ENCODE data around the gene PTPRD.
"Not testable (repeated sequence)": the region's sequence is repeated elsewhere in the genome, so short reads cannot be mapped to it uniquely, and the experiment has no call there.

PTPRD gene

GRCh38 chr9:9489183-9489582 is 1123.6 kb downstream of the PTPRD start:
- FAIRE-seq (no peak), DNase-seq (ENCODE audit: insufficient read length, low spot score) (no peak)
- no peak for TF ChIP-seq CTCF (IDR thresholded peaks at IDR 0.05; ENCODE audit: insufficient read depth, missing control alignments)

- no peak for TF ChIP-seq CTCF (IDR thresholded peaks at IDR 0.05; ENCODE audit: insufficient read depth, missing control alignments)
- DNase-seq (ENCODE audit: insufficient read length, low spot score) (no peak), FAIRE-seq (no peak)
Observed at GRCh38 chr9:9483175-9483574, 1129.6 kb downstream of the PTPRD start.

- TF ChIP-seq CTCF (IDR thresholded peaks at IDR 0.05; ENCODE audit: insufficient read depth, missing control alignments), result no peak
- DNase-seq (ENCODE audit: insufficient read length, low spot score), result no peak
- no peak for FAIRE-seq
Observed at GRCh38 chr9:9478741-9479140, 1134.1 kb downstream of the PTPRD start.

GRCh38 chr9:9469271-9469670 is 1143.5 kb downstream of the PTPRD start:
- TF ChIP-seq CTCF (IDR thresholded peaks at IDR 0.05; ENCODE audit: insufficient read depth, missing control alignments), result no peak
- no peak for FAIRE-seq
- no peak for DNase-seq (ENCODE audit: insufficient read length, low spot score)

- not testable (repeated sequence) for DNase-seq (ENCODE audit: insufficient read length, low spot score); FAIRE-seq
Observed at GRCh38 chr9:9441874-9442273, 1170.9 kb downstream of the PTPRD start.

- FAIRE-seq, result no peak
Observed at GRCh38 chr9:9437641-9438040, 1175.2 kb downstream of the PTPRD start.

GRCh38 chr9:9426454-9426853 is 1186.3 kb downstream of the PTPRD start:
- FAIRE-seq; DNase-seq (ENCODE audit: insufficient read length, low spot score): not testable (repeated sequence)

More at GRCh38 chr9:9437641-9438040, 1175.2 kb downstream of the PTPRD start:
- TF ChIP-seq CTCF (IDR thresholded peaks at IDR 0.05; ENCODE audit: insufficient read depth, missing control alignments), result no peak
- no peak for DNase-seq (ENCODE audit: insufficient read length, low spot score)

- DNase-seq (ENCODE audit: insufficient read length, low spot score), result no peak
- no peak for TF ChIP-seq CTCF (IDR thresholded peaks at IDR 0.05; ENCODE audit: insufficient read depth, missing control alignments)
- FAIRE-seq, result no peak
Observed at GRCh38 chr9:9412241-9412640, 1200.6 kb downstream of the PTPRD start.
